ENCODE data around the gene TXK. TPM values are rescaled to one million over a fixed set of nuclear protein-coding genes. Genes with fewer than 3 reads are reported as not detected.
A peak's percentile ranks its signal among the peaks of the same experiment; 100 is the strongest.

The TXK gene
- total and polyA plus RNA-seq, 7 experiments from 2014 or later = 35.5 to 128 (median 112) TPM

GRCh38 chr4:48109413-48110263 is 24.4 kb downstream of the TXK start:
- Mint-ChIP-seq H3K36me3 (peaks cover 0 to 47% (median 36%) of the 10 kb centered on the region in 5 donors), H3K27ac (peak overlapping the region in 8 of 9 donors; percentile 0 to 80 (median 58)), H3K27me3 (no peaks in the 10 kb centered on the region), H3K9me3 (no peaks in the 10 kb centered on the region), H3K4me1 (peaks cover 35 to 72% (median 56%) of the 10 kb centered on the region in 7 donors), H3K4me3 (no peak overlapping the region)
- intact Hi-C loops (cut with micrococcal nuclease) = loop anchor here (1.0 to 2.0 kb wide), 8 partner anchors 9 to 106 kb away; no protein-coding TSS in a partner anchor
- H3K4me1 ChIP-seq (ENCODE audit: control insufficient read depth in 2 of 2, insufficient read depth in 2 of 2, low read length in 2 of 2) = peaks cover 0 to 19% of the 10 kb centered on the region in 2 donors
- H3K27ac ChIP-seq (ENCODE audit: low read depth, low read length) = no peak overlapping the region
- POLR2A ChIA-PET = interaction anchor here (0.5 to 2.1 kb wide), 3 partner anchors 14 to 30 kb away, joined by 3 to 6 read pairs (median 4); no protein-coding TSS in a partner anchor
- no peaks in the 10 kb centered on the region for H3K27me3 ChIP-seq (ENCODE audit: control insufficient read depth in 2 of 2, insufficient read depth in 2 of 2, low read length in 2 of 2)
- ATAC-seq (peak; percentile 82), DNase-seq (peak in 7 of 9 donors; percentile 19 to 61 (median 49))
- H3K9me3 ChIP-seq (ENCODE audit: control insufficient read depth in 2 of 3, low read length in 3 of 3) = no peaks in the 10 kb centered on the region
- CTCF ChIA-PET = interaction anchor here (0.5 to 3.3 kb wide), 14 partner anchors 8 to 130 kb away, joined by 3 to 12 read pairs (median 4); no protein-coding TSS in a partner anchor
- peaks cover 0 to 64% (median 10%) of the 10 kb centered on the region in 3 experiments for H3K36me3 ChIP-seq (ENCODE audit: control insufficient read depth in 2 of 3, insufficient read depth in 3 of 3, low read length in 3 of 3)
- no peak overlapping the region for H3K4me3 ChIP-seq (ENCODE audit: low read length)

- intact Hi-C loops (cut with micrococcal nuclease) = loop anchor here (1.0 to 2.0 kb wide), 8 partner anchors 8 to 105 kb away; no protein-coding TSS in a partner anchor
- Mint-ChIP-seq H3K36me3 (peaks cover 0 to 41% (median 30%) of the 10 kb centered on the region in 5 donors), H3K4me3 (no peak overlapping the region), H3K27ac (peak overlapping the region in 2 of 9 donors; percentile 11 to 62), H3K4me1 (peaks cover 30 to 64% (median 47%) of the 10 kb centered on the region in 7 donors), H3K27me3 (no peaks in the 10 kb centered on the region), H3K9me3 (no peaks in the 10 kb centered on the region)
- Histone ChIP-seq H3K9me3 (ENCODE audit: control insufficient read depth in 2 of 3, low read length in 3 of 3) (no peaks in the 10 kb centered on the region), H3K4me1 (ENCODE audit: control insufficient read depth in 2 of 2, insufficient read depth in 2 of 2, low read length in 2 of 2) (peaks cover 0 to 8% of the 10 kb centered on the region in 2 donors), H3K4me3 (ENCODE audit: low read length) (no peak overlapping the region), H3K27ac (ENCODE audit: low read depth, low read length) (no peak overlapping the region), H3K27me3 (ENCODE audit: control insufficient read depth in 2 of 2, insufficient read depth in 2 of 2, low read length in 2 of 2) (no peaks in the 10 kb centered on the region), H3K36me3 (ENCODE audit: control insufficient read depth in 2 of 3, insufficient read depth in 3 of 3, low read length in 3 of 3) (peaks cover 0 to 63% (median 15%) of the 10 kb centered on the region in 3 experiments)
- ATAC-seq (no peak), DNase-seq (no peak)
- ChIA-PET POLR2A (interaction anchor here (0.5 to 2.1 kb wide), 3 partner anchors 15 to 44 kb away, joined by 3 to 6 read pairs (median 3); no protein-coding TSS in a partner anchor), CTCF (interaction anchor here (0.6 to 3.3 kb wide), 11 partner anchors 9 to 324 kb away, joined by 3 to 12 read pairs (median 3); no protein-coding TSS in a partner anchor)
Observed at GRCh38 chr4:48108309-48109073, 25.6 kb downstream of the TXK start.

GRCh38 chr4:48105230-48105629 is 28.8 kb downstream of the TXK start:
- H3K27ac Mint-ChIP-seq = peak overlapping the region in 6 of 9 donors; percentile 22 to 79 (median 73)
- Histone ChIP-seq H3K4me3 (ENCODE audit: low read length) (no peak overlapping the region), H3K36me3 (ENCODE audit: control insufficient read depth in 2 of 3, insufficient read depth in 3 of 3, low read length in 3 of 3) (peaks cover 0 to 47% (median 22%) of the 10 kb centered on the region in 3 experiments), H3K4me1 (ENCODE audit: control insufficient read depth in 2 of 2, insufficient read depth in 2 of 2, low read length in 2 of 2) (no peaks in the 10 kb centered on the region), H3K27ac (ENCODE audit: low read depth, low read length) (no peak overlapping the region), H3K27me3 (ENCODE audit: control insufficient read depth in 2 of 2, insufficient read depth in 2 of 2, low read length in 2 of 2) (no peaks in the 10 kb centered on the region), H3K9me3 (ENCODE audit: control insufficient read depth in 2 of 3, low read length in 3 of 3) (no peaks in the 10 kb centered on the region)
- no peaks in the 10 kb centered on the region for H3K9me3 Mint-ChIP-seq
- H3K36me3 Mint-ChIP-seq = peaks cover 0 to 35% (median 25%) of the 10 kb centered on the region in 5 donors
- ChIA-PET POLR2A (no interaction called here), CTCF (no interaction called here)
- H3K4me1 Mint-ChIP-seq = peaks cover 25 to 65% (median 43%) of the 10 kb centered on the region in 7 donors
- ATAC-seq = no peak
- H3K27me3 Mint-ChIP-seq = no peaks in the 10 kb centered on the region
- no peak for DNase-seq
- intact Hi-C loops (cut with micrococcal nuclease) = no loop called here
- H3K4me3 Mint-ChIP-seq = peak overlapping the region in 1 of 10 donors; percentile 10

- Histone ChIP-seq H3K9me3 (ENCODE audit: control insufficient read depth in 2 of 3, low read length in 3 of 3) (no peaks in the 10 kb centered on the region), H3K27ac (ENCODE audit: low read depth, low read length) (no peak overlapping the region), H3K36me3 (ENCODE audit: control insufficient read depth in 2 of 3, insufficient read depth in 3 of 3, low read length in 3 of 3) (peaks cover 0 to 35% (median 15%) of the 10 kb centered on the region in 3 experiments), H3K4me1 (ENCODE audit: control insufficient read depth in 2 of 2, insufficient read depth in 2 of 2, low read length in 2 of 2) (no peaks in the 10 kb centered on the region), H3K4me3 (ENCODE audit: low read length) (no peak overlapping the region), H3K27me3 (ENCODE audit: control insufficient read depth in 2 of 2, insufficient read depth in 2 of 2, low read length in 2 of 2) (no peaks in the 10 kb centered on the region)
- POLR2A ChIA-PET = interaction anchor here (2.0 kb wide), 1 partner anchor 34 kb away, joined by 6 read pairs; no protein-coding TSS in a partner anchor
- Mint-ChIP-seq H3K27me3 (no peaks in the 10 kb centered on the region), H3K36me3 (peaks cover 0 to 33% (median 29%) of the 10 kb centered on the region in 5 donors), H3K4me3 (no peak overlapping the region), H3K9me3 (no peaks in the 10 kb centered on the region), H3K27ac (peak overlapping the region in 7 of 9 donors; percentile 57 to 90 (median 74)), H3K4me1 (peaks cover 25 to 62% (median 44%) of the 10 kb centered on the region in 7 donors)
- ATAC-seq (no peak), DNase-seq (no peak)
- CTCF ChIA-PET = no interaction called here
- intact Hi-C loops (cut with micrococcal nuclease) = no loop called here
Observed at GRCh38 chr4:48103483-48104139, 30.4 kb downstream of the TXK start.

GRCh38 chr4:48102303-48102702 is 31.7 kb downstream of the TXK start:
- Histone ChIP-seq H3K9me3 (ENCODE audit: control insufficient read depth in 2 of 3, low read length in 3 of 3) (no peaks in the 10 kb centered on the region), H3K4me1 (ENCODE audit: control insufficient read depth in 2 of 2, insufficient read depth in 2 of 2, low read length in 2 of 2) (no peaks in the 10 kb centered on the region), H3K27me3 (ENCODE audit: control insufficient read depth in 2 of 2, insufficient read depth in 2 of 2, low read length in 2 of 2) (no peaks in the 10 kb centered on the region), H3K36me3 (ENCODE audit: control insufficient read depth in 2 of 3, insufficient read depth in 3 of 3, low read length in 3 of 3) (peaks cover 0 to 34% (median 11%) of the 10 kb centered on the region in 3 experiments), H3K4me3 (ENCODE audit: low read length) (no peak overlapping the region), H3K27ac (ENCODE audit: low read depth, low read length) (no peak overlapping the region)
- Mint-ChIP-seq H3K4me1 (peaks cover 24 to 54% (median 42%) of the 10 kb centered on the region in 7 donors), H3K27ac (peak overlapping the region in 4 of 9 donors; percentile 24 to 90 (median 54)), H3K36me3 (peaks cover 0 to 36% (median 29%) of the 10 kb centered on the region in 5 donors), H3K4me3 (no peak overlapping the region), H3K27me3 (no peaks in the 10 kb centered on the region), H3K9me3 (no peaks in the 10 kb centered on the region)
- no peak for ATAC-seq
- intact Hi-C loops (cut with micrococcal nuclease) = no loop called here
- ChIA-PET CTCF (interaction anchor here (0.6 kb wide), 1 partner anchor 209 kb away, joined by 3 read pairs; no protein-coding TSS in a partner anchor), POLR2A (interaction anchor here (0.6 kb wide), 1 partner anchor 12 kb away, joined by 4 read pairs; no protein-coding TSS in a partner anchor)
- DNase-seq = no peak

All from naive thymus-derived CD4-positive, alpha-beta T cell (primary cell).